GM18951 (cell line): Measurements from ENCODE around the gene SF3A1.

ENCODE experiments used
- POLR2A ChIP-seq: IDR thresholded peaks from 4 replicates; pipeline ENCODE4 v1.6.1; 2011; ENCODE audit warnings: mild to moderate bottlenecking; ENCODE audit not compliant: insufficient read length, insufficient read depth; ENCODE audit errors: extremely low read depth
- in situ Hi-C: fragments of 300-500 bp; cut with MboI; formaldehyde crosslinking; loops from one replicate; pipeline ENCODE4 v1.12.0; 2022; ENCODE audit warnings: low sequenced_read_pairs, mixed read lengths, inconsistent platforms; ENCODE audit not compliant: unreplicated experiment

SF3A1 gene

DNA sequence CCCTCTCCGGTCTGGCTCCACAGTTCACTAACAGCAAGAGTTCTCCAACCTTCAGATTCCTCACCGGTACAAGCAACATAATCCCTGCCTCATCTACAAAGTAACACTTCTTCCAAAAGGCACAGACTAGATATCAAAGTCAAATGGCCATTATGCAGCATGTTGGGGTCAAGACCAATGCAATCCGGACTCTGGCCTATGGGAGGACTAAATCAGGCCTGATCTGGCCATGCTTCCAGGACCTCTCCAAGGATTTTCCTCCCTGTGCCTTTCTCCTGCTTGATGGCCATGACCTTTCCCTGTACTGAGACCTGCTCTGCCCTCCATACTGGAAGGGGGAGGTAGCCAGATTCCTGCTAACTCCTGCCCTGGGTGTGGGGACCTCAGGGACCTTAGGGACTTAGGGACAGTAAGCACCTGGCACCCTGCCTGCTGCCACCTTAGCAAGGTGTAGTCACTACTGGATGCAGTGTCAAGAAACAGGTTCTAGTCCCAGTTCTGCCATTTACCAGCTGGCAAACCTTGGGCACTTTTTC, 36.6 kb downstream of the SF3A1 start:
- no peak for TF ChIP-seq POLR2A

DNA sequence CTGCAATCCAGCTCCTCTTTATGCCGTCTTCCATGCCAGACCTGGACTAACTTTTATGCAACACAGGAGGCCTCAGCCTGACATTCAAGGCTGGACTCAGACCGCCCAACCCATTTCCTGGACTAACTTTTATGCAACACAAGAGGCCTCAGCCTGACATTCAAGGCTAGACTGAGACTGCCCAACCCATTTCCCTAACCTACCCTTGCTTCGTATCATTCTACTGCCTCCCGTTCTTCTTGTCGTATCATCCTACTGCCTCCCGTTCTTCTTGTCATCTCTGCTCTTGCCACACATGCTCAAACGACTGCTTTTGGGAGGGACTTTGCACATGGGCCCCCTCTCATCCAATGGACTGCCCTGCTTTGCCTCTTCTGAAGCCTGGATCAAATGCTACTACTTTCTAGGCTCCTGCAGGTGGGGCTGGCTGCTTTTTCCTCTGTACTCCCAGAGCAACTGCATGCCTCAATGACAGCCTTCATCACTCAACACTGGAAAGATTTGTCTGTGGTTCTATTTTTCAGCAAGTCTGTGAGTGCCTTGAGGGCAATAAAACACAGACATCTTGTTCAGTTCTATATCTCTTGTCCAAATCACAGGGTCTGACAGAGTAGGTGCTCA, 37.8 kb downstream of the SF3A1 start:
- in situ Hi-C loops = no loop called here
- no peak for TF ChIP-seq POLR2A

More for the DNA sequence above, 36.6 kb downstream of the SF3A1 start:
- in situ Hi-C loops = no loop called here

DNA sequence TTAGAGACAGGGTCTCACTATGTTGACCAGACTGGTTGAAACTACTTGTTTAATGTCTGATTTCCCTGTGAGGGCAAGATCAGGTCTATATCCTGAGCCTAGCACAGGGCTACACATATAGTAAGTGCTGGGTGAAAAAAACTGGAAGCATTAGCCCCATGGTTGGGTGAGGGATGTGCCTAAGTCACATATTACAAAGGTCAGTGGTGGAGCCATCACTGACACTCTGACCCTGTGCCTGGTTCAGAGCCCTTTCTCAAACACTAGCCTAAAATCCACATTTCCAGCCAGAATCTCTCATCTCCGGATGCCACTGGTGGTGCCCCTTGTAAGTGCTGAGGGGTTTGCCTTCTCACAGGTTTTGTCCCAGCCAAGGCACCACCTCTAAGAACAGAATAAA, 38.9 kb downstream of the SF3A1 start:
- in situ Hi-C loops = no loop called here
- TF ChIP-seq POLR2A = no peak

DNA sequence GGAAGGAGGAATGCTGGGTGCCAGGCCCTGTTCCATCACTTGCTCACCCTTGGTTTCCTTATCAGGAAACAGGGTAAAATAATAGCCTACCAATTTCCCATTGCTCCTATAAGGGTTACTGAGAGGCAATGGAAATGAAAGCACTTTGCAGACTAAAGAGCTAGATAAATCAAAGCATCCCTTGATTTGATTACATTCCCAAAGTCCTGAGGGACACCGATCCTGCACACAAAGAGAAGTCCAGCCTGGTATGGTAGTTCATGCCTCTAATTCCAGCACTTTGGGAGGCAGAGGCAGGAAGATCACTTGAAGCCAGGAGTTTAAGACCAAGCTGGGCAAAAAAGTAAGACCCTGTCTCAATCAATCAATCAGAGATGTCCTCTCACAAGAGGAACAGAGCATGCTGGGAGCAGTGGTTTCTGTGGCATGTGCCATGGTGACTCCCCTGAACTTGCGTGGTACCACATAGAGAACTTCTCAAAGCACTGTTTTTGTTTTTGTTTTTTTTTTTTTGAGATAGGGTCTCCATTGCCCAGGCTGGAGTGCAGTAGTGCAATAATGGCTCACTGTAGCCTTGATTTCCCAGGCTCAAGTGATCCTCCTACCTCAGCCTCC, 40.6 kb downstream of the SF3A1 start:
- no peak for TF ChIP-seq POLR2A
- in situ Hi-C loops = no loop called here

DNA sequence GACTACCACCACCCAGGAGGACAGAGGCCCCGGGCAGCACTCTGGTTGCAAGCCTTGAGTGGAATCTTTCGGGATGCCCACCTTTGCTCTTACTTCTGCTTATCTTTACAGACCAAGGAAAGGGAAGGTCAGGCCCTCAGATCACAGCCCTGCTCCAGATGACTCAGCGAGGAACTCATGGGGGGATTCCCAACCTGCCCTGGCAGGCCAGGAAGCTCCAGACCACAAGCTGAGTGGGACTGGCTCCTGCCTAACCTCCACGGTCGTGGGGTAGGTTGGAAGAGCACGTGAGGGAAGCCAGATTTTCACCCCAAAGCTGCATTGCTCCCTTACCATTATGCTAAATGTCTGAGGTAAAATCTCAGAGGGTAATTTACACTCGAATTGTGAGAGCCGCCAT, 41.8 kb downstream of the SF3A1 start:
- TF ChIP-seq POLR2A = no peak
- in situ Hi-C loops = no loop called here

DNA sequence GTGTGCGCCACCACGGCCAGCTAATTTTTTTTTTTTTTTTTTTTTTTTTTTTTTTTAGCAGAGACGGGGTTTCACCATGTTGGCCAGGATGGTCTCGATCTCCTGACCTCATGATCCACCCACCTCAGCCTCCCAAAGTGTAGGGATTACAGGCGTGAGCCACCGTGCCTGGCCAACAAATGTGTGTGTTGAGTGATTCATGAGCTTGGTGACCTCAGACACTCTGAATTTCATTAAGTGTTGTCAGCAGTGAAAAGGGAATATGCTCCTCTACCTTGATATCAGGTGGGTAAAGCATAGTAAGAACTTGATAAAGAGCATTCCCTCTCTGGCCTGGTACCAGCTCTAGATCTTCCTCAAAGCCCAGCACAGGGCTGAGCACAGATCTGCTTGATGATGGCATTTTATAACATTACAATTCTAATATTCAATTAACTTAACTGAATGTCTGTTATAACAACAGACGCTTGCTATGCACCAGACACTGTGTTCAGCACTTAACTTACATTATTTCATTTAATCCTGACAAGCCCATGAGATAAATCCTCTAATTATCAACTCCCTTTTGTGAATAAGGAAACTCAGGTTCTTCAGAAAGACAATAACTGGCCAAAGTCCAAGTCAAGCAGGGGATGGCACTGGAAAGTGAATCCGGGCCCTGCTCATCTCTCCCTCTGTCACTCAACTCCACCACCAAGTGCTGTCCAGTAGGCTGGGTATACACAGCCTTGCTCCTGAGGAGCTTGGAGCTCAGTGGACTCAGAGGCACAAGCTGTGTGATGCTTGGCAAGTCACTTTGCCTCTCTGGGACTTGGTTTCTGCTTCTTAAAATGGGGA, 42.9 kb downstream of the SF3A1 start:
- in situ Hi-C loops = no loop called here
- TF ChIP-seq POLR2A = no peak

DNA sequence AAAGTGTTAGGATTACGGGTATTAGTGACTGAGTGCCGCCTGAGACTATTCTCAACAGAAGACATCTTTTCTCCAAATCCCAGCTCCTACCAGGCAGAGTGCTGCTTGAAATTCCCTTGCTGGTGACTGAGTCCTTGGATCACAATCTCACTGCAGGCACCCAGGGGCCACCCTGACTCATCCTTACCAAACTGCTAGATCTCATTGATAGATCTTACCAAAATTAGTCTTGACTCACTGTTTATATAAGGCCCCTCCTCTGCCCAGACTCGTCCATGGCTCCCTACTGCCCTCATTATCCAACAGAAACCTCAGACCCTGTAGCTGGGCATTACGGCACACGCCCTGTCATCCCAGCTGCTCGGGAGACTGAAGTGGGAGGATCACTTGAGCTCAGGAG, 44.6 kb downstream of the SF3A1 start:
- TF ChIP-seq POLR2A = no peak
- in situ Hi-C loops = no loop called here

DNA sequence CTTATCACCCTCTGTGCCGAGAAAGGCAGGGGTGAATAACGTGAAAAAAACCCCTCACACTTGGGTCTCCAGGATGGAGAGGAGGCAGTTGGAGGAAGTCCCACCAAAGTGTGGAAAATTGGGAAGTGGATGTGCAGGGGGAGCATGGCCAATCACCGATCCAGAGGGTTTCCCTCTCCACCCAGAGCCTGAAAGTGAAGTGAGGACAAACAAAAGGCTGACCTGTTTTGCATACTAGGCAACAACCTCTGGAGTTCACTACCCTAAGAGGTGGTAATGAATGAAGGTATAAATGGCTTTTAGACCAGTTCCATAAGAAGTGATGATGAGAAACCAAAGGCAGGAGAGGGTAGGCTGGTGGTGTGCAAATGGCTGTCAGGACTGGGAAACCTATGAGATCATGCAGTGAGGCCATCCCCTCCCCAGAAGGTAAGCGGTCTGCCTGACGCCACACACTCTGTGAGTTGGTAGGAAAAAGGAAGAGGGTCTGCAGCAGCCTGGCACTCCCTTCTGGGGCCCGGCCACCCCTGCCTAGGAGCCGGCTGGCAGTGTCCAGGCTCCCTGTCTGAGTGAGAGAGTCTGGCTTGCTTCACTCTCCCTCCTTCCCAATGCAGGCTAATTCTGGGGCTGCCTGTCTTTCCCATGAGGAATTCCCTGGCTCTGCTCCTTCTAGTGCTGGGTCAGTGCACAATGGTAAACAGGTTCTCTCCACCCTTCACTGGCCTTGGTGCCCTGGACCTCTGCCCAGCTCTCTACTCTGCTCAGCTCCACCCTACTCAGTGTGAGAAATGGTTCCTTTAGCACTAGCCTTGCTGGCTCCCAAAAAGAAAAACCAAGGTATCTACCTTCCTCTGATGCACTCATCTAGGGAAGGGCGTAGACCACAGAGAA, 45.6 kb downstream of the SF3A1 start:
- in situ Hi-C loops = no loop called here
- TF ChIP-seq POLR2A = no peak

DNA sequence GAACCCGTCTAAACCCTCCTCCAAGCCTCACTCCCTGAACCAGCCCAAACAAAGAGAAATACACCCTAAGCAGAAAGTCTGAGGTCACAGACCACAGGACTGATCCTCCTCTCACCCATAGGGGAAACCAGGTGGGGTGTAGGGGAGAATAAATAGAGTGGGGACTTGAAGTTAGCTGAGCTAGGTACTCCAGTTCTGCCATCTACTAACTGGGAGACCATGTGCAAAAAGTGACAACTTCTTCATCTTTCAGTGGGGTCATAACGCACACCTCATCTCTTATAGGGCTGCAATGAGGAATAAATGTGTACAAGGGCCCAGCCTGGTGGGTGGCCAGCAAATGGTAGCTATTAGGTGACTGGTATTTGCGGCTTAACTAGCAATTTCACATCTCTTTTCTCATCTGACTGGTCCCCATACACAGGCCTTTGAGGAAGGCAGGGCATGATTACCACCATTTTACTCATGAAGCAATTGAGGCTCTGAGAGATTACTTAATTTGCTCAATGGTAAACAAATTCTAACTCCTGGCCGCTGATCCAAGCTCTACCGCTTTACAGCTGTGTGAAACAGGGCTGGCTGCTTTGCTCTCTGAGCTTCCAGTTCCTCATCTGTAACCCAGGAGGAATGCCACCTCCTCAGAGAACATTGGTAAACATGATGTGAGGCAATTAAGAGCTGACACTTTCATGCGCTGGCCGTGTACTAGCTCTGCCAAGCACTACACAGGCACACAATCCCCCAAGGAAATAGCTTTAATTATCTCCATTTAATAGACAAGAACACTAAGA, 46.5 kb downstream of the SF3A1 start:
- in situ Hi-C loops = no loop called here
- TF ChIP-seq POLR2A = no peak

DNA sequence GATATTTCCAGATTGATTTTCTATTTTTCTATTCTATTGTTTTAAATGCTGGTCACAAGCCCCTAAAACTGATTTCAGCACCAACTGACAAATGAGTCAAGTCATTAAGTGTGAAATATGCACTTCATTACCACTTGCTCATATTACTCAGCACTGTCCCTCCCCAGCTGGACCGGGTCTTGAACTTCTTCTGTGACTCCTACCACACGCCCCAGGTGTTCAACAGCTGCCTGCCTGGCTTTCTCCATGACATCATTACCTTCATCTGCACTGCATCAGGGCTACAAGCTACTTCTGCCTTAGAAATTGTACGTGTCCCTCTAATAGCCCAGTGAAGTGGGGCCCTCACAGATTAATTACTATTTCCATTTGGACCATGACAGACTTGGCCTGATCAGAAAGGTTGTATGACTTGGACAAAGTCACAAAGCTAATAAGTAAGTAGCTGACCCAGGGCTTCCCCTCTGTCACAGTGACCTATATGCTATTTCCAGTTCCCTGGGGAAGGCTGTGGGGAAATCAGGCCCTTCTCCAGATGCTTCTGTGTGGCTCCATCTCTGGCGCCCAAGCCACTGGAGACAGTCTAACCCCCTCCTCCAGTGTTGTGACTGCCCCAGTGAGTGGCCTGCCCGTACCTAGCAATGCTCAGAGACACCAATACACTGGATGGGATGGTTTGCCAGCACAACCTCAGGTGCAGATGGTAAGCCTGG, 48.0 kb downstream of the SF3A1 start:
- in situ Hi-C loops = no loop called here
- no peak for TF ChIP-seq POLR2A

DNA sequence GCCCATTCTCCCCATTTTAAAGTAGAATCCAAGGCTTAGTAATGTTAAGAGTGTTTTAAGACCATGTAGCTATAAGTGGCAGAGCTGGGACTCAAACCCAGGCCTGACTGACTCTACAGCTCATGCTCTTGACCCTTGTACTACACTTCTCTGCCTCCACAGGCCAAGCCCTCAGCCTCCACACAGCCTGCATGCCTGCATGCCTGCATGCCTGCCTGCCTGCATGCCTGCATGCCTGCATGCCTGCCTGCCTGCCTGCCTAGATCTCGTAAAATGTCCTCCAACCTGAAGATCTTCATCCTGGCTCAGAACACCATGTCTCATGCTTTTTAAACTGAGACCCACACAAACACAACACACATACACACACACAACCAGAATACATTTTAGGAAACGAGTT, 48.6 kb downstream of the SF3A1 start:
- in situ Hi-C loops = no loop called here
- TF ChIP-seq POLR2A = no peak
